Measurements from ENCODE around the gene KCNK15. TPM values are rescaled to one million over a fixed set of nuclear protein-coding genes. Genes with fewer than 3 reads are reported as not detected.

Gene KCNK15
- 115 and 133 TPM in 2 replicates for total RNA-seq

GRCh38 chr20:44745598-44746366, at the start of gene KCNK15:
Gene KCNK15, plus strand, starts transcription at chr20:44745865. Its CDS starts 46 bp downstream, at chr20:44745911.

DNA sequence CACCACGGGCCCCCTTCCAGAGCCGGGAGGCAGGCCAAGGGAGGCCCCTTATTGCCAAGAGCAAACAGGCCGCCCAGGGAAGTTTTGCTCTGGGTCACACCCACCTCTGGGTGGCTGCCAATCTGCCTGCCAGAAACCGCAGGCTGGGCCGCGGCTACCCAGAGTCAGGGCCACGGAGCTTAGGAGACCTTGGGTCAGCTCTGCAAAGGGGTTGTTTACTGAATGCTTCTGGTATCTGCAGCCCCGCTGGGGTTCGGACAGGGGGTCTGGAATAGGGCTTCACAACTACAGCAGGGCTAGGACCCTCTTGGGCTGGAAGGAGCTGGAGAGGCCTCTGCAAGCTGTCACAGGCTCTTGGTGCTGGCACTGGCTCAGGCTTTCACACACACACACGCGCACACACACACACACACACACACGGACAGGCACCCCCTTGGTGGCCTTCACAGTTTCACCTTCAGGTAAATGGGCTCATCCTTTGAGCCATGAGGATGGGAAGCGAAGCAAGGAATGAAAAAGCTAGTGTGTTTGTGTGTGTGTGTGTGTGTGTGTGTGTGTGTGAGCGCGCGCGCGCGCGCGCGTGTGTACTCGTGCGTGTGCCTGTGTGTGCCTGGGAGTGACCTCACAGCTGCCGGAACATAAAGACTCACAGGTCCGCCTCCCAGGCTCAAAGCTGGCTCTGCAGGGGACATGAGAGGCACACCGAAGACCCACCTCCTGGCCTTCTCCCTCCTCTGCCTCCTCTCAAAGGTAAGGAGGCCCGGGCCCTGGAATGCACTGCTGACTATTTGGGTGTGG, 30.8 kb upstream of the KCNK15 start, which contains the start of gene CCN5:
Gene CCN5, plus strand, starts transcription at position 669 of the 798 bp plus-strand sequence. Its CDS starts 22 bp downstream, at position 691.

Other genes with a start within 250 kb of the KCNK15 start
- 123 and 151 TPM in 2 replicates for gene SERINC3, start 223.8 kb upstream of the KCNK15 start, total RNA-seq
- gene PKIG, start 163.3 kb upstream of the KCNK15 start, total RNA-seq = 176 and 200 TPM in 2 replicates
- gene ADA, start 94.2 kb upstream of the KCNK15 start, total RNA-seq = 29.9 and 37.2 TPM in 2 replicates
- gene CCN5, start 30.5 kb upstream of the KCNK15 start, total RNA-seq = 50.3 and 59.2 TPM in 2 replicates
- under 0.01 and 0.16 TPM in 2 replicates for gene RIMS4, start 64.7 kb downstream of the KCNK15 start, total RNA-seq
- 131 and 148 TPM in 2 replicates for gene YWHAB, start 139.8 kb downstream of the KCNK15 start, total RNA-seq
- gene PABPC1L, start 164.2 kb downstream of the KCNK15 start, total RNA-seq = 9.2 and 13.5 TPM in 2 replicates
- gene TOMM34, start 214.5 kb downstream of the KCNK15 start, total RNA-seq = 17.0 and 22.8 TPM in 2 replicates
- gene STK4, start 220.6 kb downstream of the KCNK15 start, total RNA-seq = 35.2 and 36.1 TPM in 2 replicates